PC-9 (cell line): ENCODE results near the gene EYA4. TPM values are rescaled to one million over a fixed set of nuclear protein-coding genes. Genes with fewer than 3 reads are reported as not detected.

ENCODE experiments used
- BruUV-seq: library from RNA; stranded (reverse); fragments of 400-500 nt; replicated peaks from 2 replicates; lab custom pipeline; 2021; lab: Mats Ljungman, UMichigan
- CTCF ChIA-PET: fragments of 300-600 bp; sonication (Branson Sonifier 250); formaldehyde crosslinking; loops from one replicate; lab custom pipeline; 2022; ENCODE audit warnings: antibody characterized with exemption; lab: Charles Lee
- POLR2A ChIA-PET: fragments of 300-600 bp; sonication (Branson Sonifier 250); formaldehyde crosslinking; loops from one replicate; lab custom pipeline; 2022; ENCODE audit warnings: antibody characterized with exemption; ENCODE audit not compliant: unreplicated experiment; lab: Charles Lee
- DNase-seq, 2 experiments: peaks; one replicate each; pipeline versions ENCODE4 v3.0.0 to v3.0.0-alpha.2; 2015 to 2022; ENCODE audit warnings: mixed read lengths in 1 of 2
- H2AFZ ChIP-seq: fragments of 200-600 bp; sonication (generic); 2 replicates; pipeline ENCODE4 v1.8.1; 2017; ENCODE audit warnings: antibody characterized with exemption
- H3F3A ChIP-seq: fragments of 200-600 bp; sonication (generic); 2 replicates; pipeline ENCODE4 v1.8.1; 2017; ENCODE audit warnings: antibody characterized with exemption, mild to moderate bottlenecking, low read depth; ENCODE audit not compliant: insufficient read depth
- H3K27ac ChIP-seq: fragments of 200-600 bp; sonication (generic); 2 replicates; pipeline ENCODE4 v1.6.1; 2016; ENCODE audit warnings: mixed run types
- H3K27me3 ChIP-seq: fragments of 200-600 bp; sonication (generic); 2 replicates; pipeline ENCODE4 v1.6.1; 2016; ENCODE audit warnings: low read depth, mixed run types; ENCODE audit not compliant: insufficient read depth
- H3K36me3 ChIP-seq: fragments of 200-600 bp; sonication (generic); 2 replicates; pipeline ENCODE4 v1.6.1; 2016; ENCODE audit warnings: low read depth, mixed run types
- H3K4me1 ChIP-seq: fragments of 200-600 bp; sonication (generic); replicated peaks from 2 replicates; pipeline ENCODE4 v1.6.1; 2016; ENCODE audit warnings: mixed run types; ENCODE audit not compliant: insufficient read depth
- H3K4me2 ChIP-seq: fragments of 200-600 bp; sonication (generic); 2 replicates; pipeline ENCODE4 v1.6.1; 2017; ENCODE audit warnings: mixed run types
- H3K4me3 ChIP-seq: fragments of 200-600 bp; sonication (generic); 2 replicates; pipeline ENCODE4 v1.6.1; 2016; ENCODE audit warnings: mixed run types
- H3K79me2 ChIP-seq: fragments of 200-600 bp; sonication (generic); 2 replicates; pipeline ENCODE4 v1.6.1; 2017; ENCODE audit warnings: low read depth, mixed run types
- H3K9me2 ChIP-seq: fragments of 200-600 bp; sonication (generic); 2 replicates; pipeline ENCODE4 v1.8.1; 2017; ENCODE audit warnings: mild to moderate bottlenecking; ENCODE audit not compliant: insufficient read depth
- H3K9me3 ChIP-seq: fragments of 200-600 bp; sonication (generic); 2 replicates; pipeline ENCODE4 v1.8.1; 2016; ENCODE audit warnings: low read depth; ENCODE audit not compliant: insufficient read depth
- H4K20me1 ChIP-seq: fragments of 200-600 bp; sonication (generic); 2 replicates; pipeline ENCODE4 v1.8.1; 2017; ENCODE audit not compliant: insufficient read depth
- CTCF ChIP-seq: fragments of 200-600 bp; sonication (generic); conservative IDR thresholded peaks from 2 replicates; pipeline ENCODE4 v1.6.1; 2017; ENCODE audit warnings: mixed run types, antibody characterized with exemption, mild to moderate bottlenecking, moderate library complexity
- EZH2 ChIP-seq: fragments of 200-600 bp; sonication (generic); IDR thresholded peaks from 2 replicates; pipeline ENCODE4 v1.8.0; 2017; ENCODE audit warnings: antibody characterized with exemption, low read depth
- intact Hi-C: fragments of 100-400 bp; cut with micrococcal nuclease; formaldehyde crosslinking; loops from one replicate; pipeline ENCODE4 v1.10.0; 2022; ENCODE audit not compliant: unreplicated experiment
- total RNA-seq: library from RNA; stranded (reverse); gene quantifications from 2 replicates; pipeline ENCODE4 v1.2.3, GENCODE V29; 2021

Gene EYA4
- total RNA-seq, 1 experiment from 2014 or later, result 9.8 TPM

- Histone ChIP-seq H4K20me1 (no peaks in the 10 kb centered on the region), H3K9me2 (no peaks in the 10 kb centered on the region), H3K9me3 (no peaks in the 10 kb centered on the region), H3K36me3 (no peaks in the 10 kb centered on the region), H3K27me3 (no peaks in the 10 kb centered on the region), H3F3A (no peaks in the 10 kb centered on the region), H3K4me3 (no peak overlapping the region), H3K27ac (no peak overlapping the region), H2AFZ (no peak overlapping the region), H3K4me2 (no peak overlapping the region), H3K4me1 (no peaks in the 10 kb centered on the region), H3K79me2 (no peaks in the 10 kb centered on the region)
- no peak for TF ChIP-seq EZH2
- TF ChIP-seq CTCF, result no peak
- ChIA-PET POLR2A (interaction anchor here (0.6 to 0.7 kb wide), 2 partner anchors 13 to 735 kb away, joined by 3 to 5 read pairs; no protein-coding TSS in a partner anchor), CTCF (no interaction called here)
- no peak for DNase-seq
- intact Hi-C loops, result no loop called here
- BruUV-seq, result no TSS peak
These were observed 307.4 kb downstream of the EYA4 start for GRCh38 chr6:133548423-133549159.

- H3K27ac ChIP-seq, result no peak overlapping the region
- H2AFZ ChIP-seq, result no peak overlapping the region
- H3K9me3 ChIP-seq, result no peaks in the 10 kb centered on the region
- no peaks in the 10 kb centered on the region for H3F3A ChIP-seq
- no peaks in the 10 kb centered on the region for H3K4me1 ChIP-seq
- no peaks in the 10 kb centered on the region for H3K27me3 ChIP-seq
- no TSS peak for BruUV-seq
- H3K79me2 ChIP-seq, result no peaks in the 10 kb centered on the region
- no peak overlapping the region for H3K4me2 ChIP-seq
- H4K20me1 ChIP-seq, result no peaks in the 10 kb centered on the region
- POLR2A ChIA-PET, result no interaction called here
- H3K36me3 ChIP-seq, result no peaks in the 10 kb centered on the region
- no peak for DNase-seq
- H3K4me3 ChIP-seq, result no peak overlapping the region
- H3K9me2 ChIP-seq, result no peaks in the 10 kb centered on the region
- CTCF ChIA-PET, result no interaction called here
- intact Hi-C loops, result no loop called here
- no peak for TF ChIP-seq EZH2
- no peak for TF ChIP-seq CTCF
These were observed 308.2 kb downstream of the EYA4 start for GRCh38 chr6:133549371-133549801.

- Histone ChIP-seq H3K4me1 (no peaks in the 10 kb centered on the region), H3K79me2 (no peaks in the 10 kb centered on the region), H4K20me1 (no peaks in the 10 kb centered on the region), H3F3A (no peaks in the 10 kb centered on the region), H3K27ac (no peak overlapping the region), H3K27me3 (no peaks in the 10 kb centered on the region), H3K9me3 (no peaks in the 10 kb centered on the region), H3K4me2 (no peak overlapping the region), H2AFZ (no peak overlapping the region), H3K9me2 (no peaks in the 10 kb centered on the region), H3K4me3 (no peak overlapping the region), H3K36me3 (no peaks in the 10 kb centered on the region)
- intact Hi-C loops, result no loop called here
- no peak for DNase-seq
- no peak for TF ChIP-seq CTCF
- TF ChIP-seq EZH2, result no peak
- CTCF ChIA-PET, result no interaction called here
- BruUV-seq, result no TSS peak
- POLR2A ChIA-PET, result no interaction called here
These were observed 308.9 kb downstream of the EYA4 start for GRCh38 chr6:133550026-133550425.
